CD4-positive, alpha-beta T cell treated with Interferon gamma for 1 hour (primary cell): ENCODE measurements around the gene TECPR2.
"Not testable (repeated sequence)": the region's sequence is repeated elsewhere in the genome, so short reads cannot be mapped to it uniquely, and the experiment has no call there.

Experiments
- DNase-seq: peaks from one replicate; pipeline ENCODE4 v3.0.0-alpha.2; 2020

The TECPR2 gene

DNA sequence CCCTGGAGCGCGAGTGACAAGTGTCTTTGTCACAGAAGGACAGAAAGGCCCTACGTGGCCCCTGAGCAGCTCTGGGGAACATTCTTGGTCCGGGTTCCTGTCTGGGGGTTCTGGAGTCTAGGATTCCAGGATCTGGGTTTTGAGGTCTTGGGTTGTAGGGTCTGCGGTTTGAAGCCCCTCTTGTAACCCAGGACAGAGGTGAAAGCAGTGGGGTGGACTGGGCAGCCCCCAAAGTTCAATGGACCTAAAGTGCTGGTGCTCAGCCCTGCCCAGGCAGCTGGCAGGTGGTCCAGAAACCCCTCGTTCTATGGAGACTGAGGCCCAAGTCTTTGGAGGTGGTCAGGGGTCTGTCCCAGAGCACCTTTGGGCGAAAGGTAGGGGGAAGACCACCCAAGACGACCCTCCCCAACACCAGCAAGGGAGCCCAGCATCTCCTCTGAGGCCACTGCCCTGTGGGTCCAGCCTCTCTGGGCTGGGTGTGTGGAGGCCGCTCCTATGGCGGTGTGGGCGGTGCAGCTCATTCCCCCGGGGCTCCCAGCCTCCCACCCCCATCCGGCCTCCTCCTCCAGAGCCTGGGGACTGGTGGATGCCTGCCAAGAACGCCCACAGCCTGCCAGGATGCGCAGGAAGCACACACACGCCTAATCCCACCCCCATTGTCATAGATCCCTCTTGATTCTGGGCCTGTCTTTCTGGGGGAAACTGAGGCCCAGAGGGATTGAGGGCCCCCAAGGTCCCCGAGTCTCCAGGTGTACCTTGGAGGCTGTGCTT lies 177.0 kb downstream of the TECPR2 start:
- DNase-seq = no peak

GRCh38 chr14:102540315-102541028 lies 177.7 kb downstream of the TECPR2 start:
- no peak for DNase-seq

- not testable (repeated sequence) for DNase-seq
These were observed 178.3 kb downstream of the TECPR2 start for GRCh38 chr14:102541029-102541491.

GRCh38 chr14:102541771-102542170 lies 179.0 kb downstream of the TECPR2 start:
- DNase-seq = no peak

GRCh38 chr14:102544046-102544746 lies 181.5 kb downstream of the TECPR2 start:
- DNase-seq = no peak

DNA sequence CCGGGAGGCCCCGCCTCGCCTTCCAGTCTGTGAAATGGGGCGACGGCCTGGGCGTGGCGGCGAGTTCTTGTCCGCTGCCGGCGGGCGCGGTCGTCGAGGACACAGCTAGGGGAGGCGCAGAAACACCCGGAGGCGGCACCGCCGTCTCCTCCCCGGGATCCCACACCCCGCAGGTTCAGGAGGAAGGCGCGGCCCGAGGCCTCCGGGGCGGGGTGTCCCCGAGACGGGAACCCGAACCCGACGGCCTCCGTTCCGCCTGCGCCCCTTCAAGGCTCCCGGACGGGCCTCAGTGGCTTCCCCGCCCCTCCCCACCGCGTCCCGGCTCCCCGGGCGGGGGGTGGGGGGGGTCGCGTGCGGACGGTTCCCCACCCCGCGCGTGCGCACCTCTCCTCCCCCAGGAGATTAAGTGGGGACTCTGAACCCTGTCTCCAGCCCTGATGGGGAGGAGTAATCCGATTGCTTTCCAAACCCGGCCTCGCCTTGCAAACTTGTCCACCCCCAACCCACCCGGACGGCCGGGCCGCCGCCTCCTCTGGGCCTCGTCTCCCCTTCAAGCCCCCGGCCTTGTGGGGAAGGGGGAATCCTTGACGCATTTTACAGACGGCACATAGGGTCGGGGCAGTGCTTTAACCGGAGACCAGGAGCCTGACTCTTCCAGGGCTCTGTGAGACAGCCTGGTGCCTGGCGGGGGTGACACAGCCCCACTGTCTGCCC lies 182.2 kb downstream of the TECPR2 start:
- DNase-seq = no peak

- no peak for DNase-seq
These were observed 182.9 kb downstream of the TECPR2 start for GRCh38 chr14:102545461-102546265.

- DNase-seq = no peak
These were observed 186.0 kb downstream of the TECPR2 start for GRCh38 chr14:102548616-102549240.

DNA sequence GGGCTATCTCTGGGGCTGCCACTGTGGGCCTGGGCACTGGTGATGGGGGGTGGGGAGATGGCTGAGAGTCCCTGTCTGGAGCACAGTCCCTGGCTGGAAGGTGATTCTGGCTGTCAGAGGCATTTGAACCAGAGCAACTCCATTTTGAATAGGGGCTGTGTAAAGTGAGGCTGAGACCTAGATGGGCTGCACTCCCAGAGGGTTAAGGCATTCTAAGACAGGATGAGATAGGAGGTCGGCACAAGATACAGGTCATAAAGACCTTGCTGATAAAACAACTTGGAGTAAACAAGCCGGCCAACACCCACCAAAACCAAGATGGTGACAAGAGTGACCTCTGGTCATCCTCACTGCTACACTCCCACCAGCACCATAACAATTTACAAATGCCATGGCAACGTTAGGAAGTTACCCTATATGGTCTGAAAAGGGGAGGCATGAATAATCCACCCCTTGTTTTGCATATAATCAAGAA lies 188.2 kb downstream of the TECPR2 start:
- not testable (repeated sequence) for DNase-seq
